AG08395 (cell line): Measurements from ENCODE around the gene MGAT2.
A peak's percentile ranks its signal among the peaks of the same experiment; 100 is the strongest.
"Not testable (repeated sequence)": the region's sequence is repeated elsewhere in the genome, so short reads cannot be mapped to it uniquely, and the experiment has no call there.

Source experiments
- DNase-seq: peaks from one replicate; pipeline ENCODE4 v3.0.0; 2012; ENCODE audit warnings: mixed read lengths, low spot score

Gene MGAT2

GRCh38 chr14:49612251-49612650 is 8.3 kb upstream of the MGAT2 start:
- DNase-seq, result no peak

GRCh38 chr14:49612671-49613070 is 7.9 kb upstream of the MGAT2 start:
- DNase-seq, result no peak

- no peak for DNase-seq
These were observed 6.4 kb upstream of the MGAT2 start for GRCh38 chr14:49614196-49614595.

GRCh38 chr14:49615776-49616175 is 4.8 kb upstream of the MGAT2 start:
- no peak for DNase-seq

- DNase-seq, result no peak
These were observed 2.6 kb upstream of the MGAT2 start for GRCh38 chr14:49617852-49618519.

- DNase-seq, result not testable (repeated sequence)
These were observed 1.3 kb upstream of the MGAT2 start for GRCh38 chr14:49619273-49619672.

- DNase-seq, result no peak
These were observed 869 bp upstream of the MGAT2 start for GRCh38 chr14:49619730-49620129.

- DNase-seq, result peak; percentile 39
These were observed 699 bp downstream of the MGAT2 start for GRCh38 chr14:49621114-49621881.

GRCh38 chr14:49622022-49622607 is 1.5 kb downstream of the MGAT2 start:
- DNase-seq, result no peak

- DNase-seq, result no peak
These were observed 2.8 kb downstream of the MGAT2 start for GRCh38 chr14:49623387-49623786.

- no peak for DNase-seq
These were observed 3.6 kb downstream of the MGAT2 start for GRCh38 chr14:49623941-49624839.

- peak; percentile 89 for DNase-seq
These were observed 13.3 kb downstream of the MGAT2 start for GRCh38 chr14:49633640-49634546.

GRCh38 chr14:49634547-49635334 is 14.1 kb downstream of the MGAT2 start, which contains the start of gene DNAAF2:
Gene DNAAF2, minus strand, starts transcription at chr14:49635244. Its CDS starts 95 bp downstream, at chr14:49635149.
- peak; percentile 66 for DNase-seq

GRCh38 chr14:49636866-49637265 is 16.3 kb downstream of the MGAT2 start:
- no peak for DNase-seq

- DNase-seq, result no peak
These were observed 17.0 kb downstream of the MGAT2 start for GRCh38 chr14:49637534-49638078.

GRCh38 chr14:49640540-49641417 is 20.2 kb downstream of the MGAT2 start:
- no peak for DNase-seq

- no peak for DNase-seq
These were observed 21.1 kb downstream of the MGAT2 start for GRCh38 chr14:49641697-49642129.

- no peak for DNase-seq
These were observed 21.6 kb downstream of the MGAT2 start for GRCh38 chr14:49642163-49642562.

- DNase-seq, result no peak
These were observed 32.9 kb downstream of the MGAT2 start for GRCh38 chr14:49653508-49653907.
